Astrocyte (in vitro differentiated cells and primary cell): Measurements from ENCODE around the gene TRIML2.

Experiments used
- CTCF ChIP-seq: IDR thresholded peaks from 2 replicates; pipeline ENCODE4 v1.5.1; 2011; ENCODE audit warnings: low read depth, mild to moderate bottlenecking, inconsistent platforms, low read length, moderate library complexity; ENCODE audit not compliant: insufficient read depth
- EZH2 ChIP-seq: IDR thresholded peaks from 2 replicates; pipeline ENCODE4 v1.6.1; 2012; ENCODE audit warnings: mild to moderate bottlenecking, low read length, inconsistent platforms; ENCODE audit not compliant: insufficient read depth

DNA sequence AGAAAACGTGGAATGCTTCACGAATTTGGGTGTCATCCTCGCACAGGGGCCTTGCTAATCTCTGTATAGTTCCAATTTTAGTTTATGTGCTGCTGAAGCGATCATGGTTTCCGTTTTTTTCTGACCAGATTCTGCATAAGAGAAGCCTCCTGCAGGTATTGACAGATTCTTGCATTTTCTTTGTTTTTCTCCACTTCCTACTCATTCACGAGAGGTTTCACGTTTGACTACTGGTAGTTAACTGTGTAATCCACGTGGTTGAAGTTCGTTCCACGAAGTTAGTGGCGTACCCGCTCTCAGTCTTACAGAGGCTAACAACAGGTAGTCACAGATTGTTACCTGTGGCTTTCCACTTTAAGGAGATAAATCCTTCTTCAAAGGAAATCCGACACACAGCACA lies 12.1 kb upstream of the TRIML2 start:
- TF ChIP-seq CTCF (no peak), EZH2 (no peak)
